Lung (tissue), 12 donors: Measurements from ENCODE around the gene SPHK2. TPM values are rescaled to one million over a fixed set of nuclear protein-coding genes. Genes with fewer than 3 reads are reported as not detected.

Source experiments
- ATAC-seq: fragments of 200-7000 bp; cut with Tn5 transposase; one replicate; pipeline ENCODE4 v1.9.1; 2020; ENCODE audit warnings: moderate number of reproducible peaks; ENCODE audit not compliant: insufficient read depth, low FRiP score
- DNase-seq, 3 donors: peaks; one replicate each; pipeline ENCODE4 v3.0.0-alpha.2; 2013 to 2017
- H3K27ac ChIP-seq, 2 donors: one replicate each; pipeline ENCODE4 v1.5.1; 2013; ENCODE audit warnings: mild to moderate bottlenecking in 2 of 2, moderate library complexity in 2 of 2, control low read depth in 1 of 2, inconsistent platforms in 1 of 2, low read depth in 1 of 2, low read length in 1 of 2
- H3K27me3 ChIP-seq, 3 donors: one replicate each; pipeline ENCODE4 v1.5.1; 2013; ENCODE audit warnings: low read length in 2 of 3; ENCODE audit not compliant: control insufficient read depth in 3 of 3, insufficient read depth in 3 of 3
- H3K36me3 ChIP-seq, 4 donors: one replicate each; pipeline ENCODE4 v1.5.1; 2013; ENCODE audit warnings: low read length in 4 of 4, mild to moderate bottlenecking in 1 of 4, moderate library complexity in 1 of 4; ENCODE audit not compliant: control insufficient read depth in 4 of 4, insufficient read depth in 4 of 4
- H3K4me1 ChIP-seq, 5 donors: one replicate each; pipeline ENCODE4 v1.5.1; 2013; ENCODE audit warnings: low read length in 5 of 5, mild to moderate bottlenecking in 2 of 5, moderate library complexity in 1 of 5; ENCODE audit not compliant: control insufficient read depth in 5 of 5, insufficient read depth in 5 of 5
- H3K4me3 ChIP-seq: one replicate; pipeline ENCODE4 v1.5.1; 2013; ENCODE audit warnings: mild to moderate bottlenecking, control low read depth, moderate library complexity
- H3K9ac ChIP-seq, 2 donors: one replicate each; pipeline ENCODE4 v1.5.1; 2013; ENCODE audit warnings: low read length in 2 of 2, control low read depth in 1 of 2; ENCODE audit not compliant: insufficient read depth in 1 of 2
- H3K9me3 ChIP-seq, 4 donors: one replicate each; pipeline ENCODE4 v1.5.1; 2013; ENCODE audit warnings: low read length in 3 of 4, mild to moderate bottlenecking in 1 of 4, moderate library complexity in 1 of 4; ENCODE audit not compliant: control insufficient read depth in 4 of 4, insufficient read depth in 3 of 4
- CTCF ChIP-seq: IDR thresholded peaks from 2 replicates; pipeline ENCODE4 v1.5.1; 2012; ENCODE audit warnings: mild to moderate bottlenecking; ENCODE audit errors: control extremely low read depth, extremely low read depth
- WGBS, 2 donors: extraction: QIAGEN DNeasy Blood & Tissue Kit; methylation state at CpG; one replicate each; pipeline ENCODE4 v1.1.7; 2013; 5-methylcytosine and 5-hydroxymethylcytosine counted together
- polyA plus RNA-seq, 2 donors: library from polyadenylated mRNA; stranded (reverse); fragments of 200-250 nt; gene quantifications; one replicate each; pipeline ENCODE4 v1.2.1, GENCODE V29; 2013
- total RNA-seq, 2 donors: library from RNA; depleted of rRNA in 1 of 2; stranded (reverse); fragments of >200 nt in 1 of 2; gene quantifications; one replicate each; pipeline ENCODE4 v1.2.1, GENCODE V29; 2014 to 2021
- donor health status: control.
- donor health status: control.
- donor health status: Bipolar disorder and iron deficiency.
- donor health status: healthy.
- donor health status: DM: yes; HTN: yes; CAD: no.

SPHK2 gene
- total and polyA plus RNA-seq, 4 donors, result 10.3 to 35.3 (median 19.0) TPM

GRCh38 chr19:48660852-48661710 is 41.8 kb downstream of the SPHK2 start:
- no peaks in the 10 kb centered on the region for H3K27me3 ChIP-seq
- peaks cover 0 to 7% (median 0%) of the 10 kb centered on the region in 5 donors for H3K4me1 ChIP-seq
- H3K9me3 ChIP-seq, result no peaks in the 10 kb centered on the region
- peak overlapping the region in 1 of 2 donors; percentile 77 for H3K27ac ChIP-seq
- H3K4me3 ChIP-seq, result no peak overlapping the region
- no peak for TF ChIP-seq CTCF
- DNase-seq (peak; percentile 76 to 85 (median 83)), ATAC-seq (peak; percentile 84)
- WGBS, 2 donors, result 53 to 54% methylated on average over 35 of the region's 35 CpGs
- no peaks in the 10 kb centered on the region for H3K36me3 ChIP-seq
- no peak overlapping the region for H3K9ac ChIP-seq

- 91 to 95% methylated on average over 48 to 50 of the region's 50 CpGs for WGBS, 2 donors
- DNase-seq, result no peak
Measured at GRCh38 chr19:48661711-48662090, 42.4 kb downstream of the SPHK2 start.

GRCh38 chr19:48663667-48664066 is 44.4 kb downstream of the SPHK2 start:
- Histone ChIP-seq H3K4me3 (no peak overlapping the region), H3K9me3 (no peaks in the 10 kb centered on the region), H3K4me1 (peaks cover 0 to 7% (median 0%) of the 10 kb centered on the region in 5 donors), H3K36me3 (no peaks in the 10 kb centered on the region), H3K9ac (no peak overlapping the region), H3K27ac (no peak overlapping the region), H3K27me3 (no peaks in the 10 kb centered on the region)
- WGBS, 2 donors, result 96 to 98% methylated on average over 4 of the region's 4 CpGs
- ATAC-seq, result no peak
- no peak for TF ChIP-seq CTCF
- no peak for DNase-seq

More at GRCh38 chr19:48661711-48662090, 42.4 kb downstream of the SPHK2 start:
- Histone ChIP-seq H3K4me3 (no peak overlapping the region), H3K27ac (no peak overlapping the region), H3K36me3 (no peaks in the 10 kb centered on the region), H3K9me3 (no peaks in the 10 kb centered on the region), H3K4me1 (peaks cover 0 to 7% (median 0%) of the 10 kb centered on the region in 5 donors), H3K9ac (no peak overlapping the region), H3K27me3 (no peaks in the 10 kb centered on the region)
- no peak for TF ChIP-seq CTCF
- ATAC-seq, result no peak
